Measurements from ENCODE around the gene TMEM238. TPM values are rescaled to one million over a fixed set of nuclear protein-coding genes. Genes with fewer than 3 reads are reported as not detected.
"Not testable (repeated sequence)": the region's sequence is repeated elsewhere in the genome, so short reads cannot be mapped to it uniquely, and the experiment has no call there.

Gene TMEM238
- total RNA-seq, 2 donors from 2014 or later, result 12.5 to 53.4 TPM

DNA sequence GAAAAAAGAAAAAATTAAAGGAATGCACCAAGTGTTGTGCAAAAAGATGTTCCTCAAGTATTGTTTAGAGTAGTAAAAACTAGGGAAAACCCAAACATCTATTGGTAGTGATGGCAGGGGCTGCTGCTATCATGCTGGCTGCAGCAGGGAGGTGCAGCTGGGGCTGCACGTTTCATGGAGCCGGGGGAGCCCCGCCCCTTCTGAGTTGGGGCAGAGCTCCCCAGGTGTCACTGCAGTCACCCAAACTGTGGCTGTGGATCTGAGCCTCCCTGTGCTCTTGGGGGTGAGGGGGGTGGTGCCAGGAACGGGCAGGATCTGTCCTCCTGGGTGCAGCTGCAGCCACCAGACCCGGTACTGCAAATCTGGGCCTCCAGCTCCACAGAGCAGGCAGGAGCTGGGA lies 35.0 kb upstream of the TMEM238 start:
- intact Hi-C loops (cut with DNase I), result loop anchor here (5.0 kb wide), 1 partner anchor 282 kb away; no protein-coding TSS in a partner anchor
- Histone ChIP-seq H3K27me3 (no peaks in the 10 kb centered on the region), H3K4me1 (no peaks in the 10 kb centered on the region), H3K4me3 (no peak overlapping the region), H3K27ac (no peak overlapping the region), H3K36me3 (replicated peaks in 1 of 2; ENCODE audit: insufficient read depth in 1 of 2, low read depth in 2 of 2) (no peaks in the 10 kb centered on the region), H3K9me3 (no peaks in the 10 kb centered on the region)
- 37 to 51% methylated on average over 3 to 5 of the region's 5 CpGs for WGBS, 2 donors
- ATAC-seq, result no peak
- no peak for DNase-seq
- no peak for TF ChIP-seq POLR2A (IDR thresholded peaks at IDR 0.05)
- TF ChIP-seq, protein P1, sequence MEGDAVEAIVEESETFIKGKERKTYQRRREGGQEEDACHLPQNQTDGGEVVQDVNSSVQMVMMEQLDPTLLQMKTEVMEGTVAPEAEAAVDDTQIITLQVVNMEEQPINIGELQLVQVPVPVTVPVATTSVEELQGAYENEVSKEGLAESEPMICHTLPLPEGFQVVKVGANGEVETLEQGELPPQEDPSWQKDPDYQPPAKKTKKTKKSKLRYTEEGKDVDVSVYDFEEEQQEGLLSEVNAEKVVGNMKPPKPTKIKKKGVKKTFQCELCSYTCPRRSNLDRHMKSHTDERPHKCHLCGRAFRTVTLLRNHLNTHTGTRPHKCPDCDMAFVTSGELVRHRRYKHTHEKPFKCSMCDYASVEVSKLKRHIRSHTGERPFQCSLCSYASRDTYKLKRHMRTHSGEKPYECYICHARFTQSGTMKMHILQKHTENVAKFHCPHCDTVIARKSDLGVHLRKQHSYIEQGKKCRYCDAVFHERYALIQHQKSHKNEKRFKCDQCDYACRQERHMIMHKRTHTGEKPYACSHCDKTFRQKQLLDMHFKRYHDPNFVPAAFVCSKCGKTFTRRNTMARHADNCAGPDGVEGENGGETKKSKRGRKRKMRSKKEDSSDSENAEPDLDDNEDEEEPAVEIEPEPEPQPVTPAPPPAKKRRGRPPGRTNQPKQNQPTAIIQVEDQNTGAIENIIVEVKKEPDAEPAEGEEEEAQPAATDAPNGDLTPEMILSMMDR (IDR thresholded peaks at IDR 0.05), result no peak

DNA sequence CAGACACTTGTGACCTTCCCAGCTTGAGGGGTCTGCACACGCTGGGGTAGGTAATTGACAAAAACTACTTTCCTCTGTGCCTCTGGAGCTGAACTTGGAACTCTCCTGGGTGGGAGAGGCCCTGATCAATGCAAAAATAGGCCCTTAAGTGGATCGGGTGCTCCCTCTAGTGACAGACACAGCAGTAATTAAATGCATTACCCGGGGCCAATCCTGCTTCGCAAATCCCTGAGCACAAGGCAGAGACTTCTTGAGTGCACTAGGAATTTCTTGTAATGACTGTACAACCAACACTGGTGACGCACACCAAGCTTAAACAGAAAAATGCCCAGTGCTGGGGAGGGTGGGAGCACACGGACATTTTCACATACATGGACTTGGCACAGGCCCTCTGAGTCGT lies 34.1 kb upstream of the TMEM238 start:
- Histone ChIP-seq H3K9me3 (no peaks in the 10 kb centered on the region), H3K4me3 (no peak overlapping the region), H3K27me3 (no peaks in the 10 kb centered on the region), H3K27ac (no peak overlapping the region), H3K4me1 (no peaks in the 10 kb centered on the region), H3K36me3 (replicated peaks in 1 of 2; ENCODE audit: insufficient read depth in 1 of 2, low read depth in 2 of 2) (no peaks in the 10 kb centered on the region)
- intact Hi-C loops (cut with DNase I), result loop anchor here (5.0 kb wide), 1 partner anchor 281 kb away; no protein-coding TSS in a partner anchor
- TF ChIP-seq, protein P1 (IDR thresholded peaks at IDR 0.05), result peak; percentile 42 to 82 (median 76)
- no peak for TF ChIP-seq POLR2A (IDR thresholded peaks at IDR 0.05)
- DNase-seq, result peak; percentile 59 to 75 (median 67)
- ATAC-seq, result peak; percentile 82
- WGBS, 2 donors, result 0 to 22% methylated on average over 2 to 7 of the region's 7 CpGs

GRCh38 chr19:55410168-55410567 lies 26.1 kb upstream of the TMEM238 start:
- Histone ChIP-seq H3K36me3 (replicated peaks in 1 of 2; ENCODE audit: insufficient read depth in 1 of 2, low read depth in 2 of 2) (no peaks in the 10 kb centered on the region), H3K4me1 (peaks cover 13% of the 10 kb centered on the region), H3K9me3 (no peaks in the 10 kb centered on the region), H3K27ac (no peak overlapping the region), H3K4me3 (no peak overlapping the region), H3K27me3 (no peaks in the 10 kb centered on the region)
- ATAC-seq (no peak), DNase-seq (no peak)
- no peak for TF ChIP-seq POLR2A (IDR thresholded peaks at IDR 0.05)
- TF ChIP-seq, protein P1 (IDR thresholded peaks at IDR 0.05), result no peak
- intact Hi-C loops (cut with DNase I), result no loop called here
- WGBS, 2 donors, result 93 to 95% methylated on average over 2 of the region's 2 CpGs

GRCh38 chr19:55409179-55409578 lies 25.1 kb upstream of the TMEM238 start:
- ATAC-seq; H3K36me3 ChIP-seq (replicated peaks in 1 of 2; ENCODE audit: insufficient read depth in 1 of 2, low read depth in 2 of 2); H3K4me3 ChIP-seq; H3K9me3 ChIP-seq; DNase-seq; intact Hi-C loops (cut with DNase I); H3K27ac ChIP-seq; H3K27me3 ChIP-seq: not testable (repeated sequence)
- WGBS, 2 donors, result 87 to 95% methylated on average over 7 to 8 of the region's 8 CpGs
- H3K4me1 ChIP-seq, result peaks cover 13% of the 10 kb centered on the region

GRCh38 chr19:55408533-55408872 lies 24.4 kb upstream of the TMEM238 start:
- WGBS, 2 donors, result 53 to 57% methylated on average over 9 of the region's 9 CpGs
- Histone ChIP-seq H3K27ac (peak overlapping the region; percentile 93 to 100 (median 98)), H3K9me3 (no peaks in the 10 kb centered on the region), H3K4me3 (no peak overlapping the region), H3K27me3 (no peaks in the 10 kb centered on the region), H3K36me3 (replicated peaks in 1 of 2; ENCODE audit: insufficient read depth in 1 of 2, low read depth in 2 of 2) (no peaks in the 10 kb centered on the region), H3K4me1 (peaks cover 13% of the 10 kb centered on the region)
- ATAC-seq (no peak), DNase-seq (no peak)
- intact Hi-C loops (cut with DNase I), result no loop called here
- no peak for TF ChIP-seq POLR2A (IDR thresholded peaks at IDR 0.05)
- TF ChIP-seq, protein P1 (IDR thresholded peaks at IDR 0.05), result peak in 1 of 7 experiments; percentile 5
